Kidney epithelial cell (primary cell): ENCODE results near the gene GNPDA1. TPM values are rescaled to one million over a fixed set of nuclear protein-coding genes. Genes with fewer than 3 reads are reported as not detected.

ENCODE experiments used
- DNase-seq: peaks from one replicate; pipeline ENCODE4 v3.0.0-alpha.2; 2010; ENCODE audit warnings: low read depth
- H3K27me3 ChIP-seq: 2 replicates; pipeline ENCODE4 v1.6.0; 2011; ENCODE audit warnings: low read length; ENCODE audit not compliant: control insufficient read depth, insufficient read depth
- H3K36me3 ChIP-seq: 2 replicates; pipeline ENCODE4 v1.5.1; 2011; ENCODE audit warnings: low read length; ENCODE audit not compliant: control insufficient read depth, insufficient read depth
- H3K4me3 ChIP-seq: 2 replicates; pipeline ENCODE4 v1.5.1; 2011; ENCODE audit warnings: low read depth, mild to moderate bottlenecking, control low read depth, low read length
- total RNA-seq: library from RNA; depleted of rRNA; stranded (reverse); fragments of >200 nt; gene quantifications from 2 replicates; pipeline ENCODE4 v1.2.3, GENCODE V29; 2015
- TF ChIP-seq, protein P1 (sequence below): IDR thresholded peaks from 2 replicates; pipeline ENCODE4 v1.5.1; 2011; ENCODE audit warnings: mild to moderate bottlenecking, moderate library complexity, low read length, control low read depth, inconsistent platforms; ENCODE audit not compliant: insufficient read depth, poor library complexity, severe bottlenecking

Gene GNPDA1
- total RNA-seq, 1 donor from 2014 or later, result 164 TPM

DNA sequence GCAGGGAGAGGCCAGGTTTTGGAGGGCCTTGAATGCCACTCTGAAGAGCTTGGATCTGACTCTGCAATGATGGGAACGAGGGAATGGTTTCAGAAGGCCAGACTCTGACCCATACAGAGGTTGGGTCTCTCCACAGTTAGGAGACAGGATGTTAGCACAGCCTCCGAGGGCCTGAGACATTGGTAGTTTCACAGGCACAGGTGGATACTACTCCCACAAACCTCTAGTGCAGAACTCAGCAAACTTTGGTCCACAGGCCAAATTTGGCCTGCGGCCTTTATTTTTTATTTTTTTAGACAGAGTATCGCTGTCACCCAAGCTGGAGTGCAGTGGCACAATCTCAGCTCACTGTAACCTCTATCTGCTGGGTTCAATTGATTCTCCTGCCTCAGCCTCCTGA is 2.9 kb downstream of the GNPDA1 start:
- no peaks in the 10 kb centered on the region for H3K27me3 ChIP-seq
- no peak overlapping the region for H3K4me3 ChIP-seq
- TF ChIP-seq, protein P1, sequence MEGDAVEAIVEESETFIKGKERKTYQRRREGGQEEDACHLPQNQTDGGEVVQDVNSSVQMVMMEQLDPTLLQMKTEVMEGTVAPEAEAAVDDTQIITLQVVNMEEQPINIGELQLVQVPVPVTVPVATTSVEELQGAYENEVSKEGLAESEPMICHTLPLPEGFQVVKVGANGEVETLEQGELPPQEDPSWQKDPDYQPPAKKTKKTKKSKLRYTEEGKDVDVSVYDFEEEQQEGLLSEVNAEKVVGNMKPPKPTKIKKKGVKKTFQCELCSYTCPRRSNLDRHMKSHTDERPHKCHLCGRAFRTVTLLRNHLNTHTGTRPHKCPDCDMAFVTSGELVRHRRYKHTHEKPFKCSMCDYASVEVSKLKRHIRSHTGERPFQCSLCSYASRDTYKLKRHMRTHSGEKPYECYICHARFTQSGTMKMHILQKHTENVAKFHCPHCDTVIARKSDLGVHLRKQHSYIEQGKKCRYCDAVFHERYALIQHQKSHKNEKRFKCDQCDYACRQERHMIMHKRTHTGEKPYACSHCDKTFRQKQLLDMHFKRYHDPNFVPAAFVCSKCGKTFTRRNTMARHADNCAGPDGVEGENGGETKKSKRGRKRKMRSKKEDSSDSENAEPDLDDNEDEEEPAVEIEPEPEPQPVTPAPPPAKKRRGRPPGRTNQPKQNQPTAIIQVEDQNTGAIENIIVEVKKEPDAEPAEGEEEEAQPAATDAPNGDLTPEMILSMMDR, result no peak
- no peaks in the 10 kb centered on the region for H3K36me3 ChIP-seq
- DNase-seq, result no peak

DNA sequence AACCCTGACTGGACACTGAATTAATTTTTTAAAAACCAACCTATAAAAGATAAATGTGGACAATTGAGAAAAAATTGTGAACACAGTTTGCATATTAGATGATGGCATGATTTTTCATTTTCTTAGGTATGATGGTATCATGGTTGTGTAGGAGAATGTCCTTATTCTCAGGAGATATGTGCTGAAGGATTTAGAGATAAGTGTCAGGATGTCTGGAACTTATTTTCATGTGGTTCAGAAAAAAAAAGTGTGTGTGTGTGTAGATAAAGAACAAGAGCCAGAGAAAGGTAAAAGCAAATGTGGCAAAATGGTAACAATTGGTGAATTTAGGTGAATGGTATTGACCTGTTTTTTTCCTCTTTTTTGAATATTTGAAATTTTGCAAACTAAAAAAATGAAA is 4.0 kb downstream of the GNPDA1 start:
- no peak for DNase-seq
- no peaks in the 10 kb centered on the region for H3K27me3 ChIP-seq
- TF ChIP-seq, protein P1, result no peak
- no peak overlapping the region for H3K4me3 ChIP-seq
- H3K36me3 ChIP-seq, result no peaks in the 10 kb centered on the region

DNA sequence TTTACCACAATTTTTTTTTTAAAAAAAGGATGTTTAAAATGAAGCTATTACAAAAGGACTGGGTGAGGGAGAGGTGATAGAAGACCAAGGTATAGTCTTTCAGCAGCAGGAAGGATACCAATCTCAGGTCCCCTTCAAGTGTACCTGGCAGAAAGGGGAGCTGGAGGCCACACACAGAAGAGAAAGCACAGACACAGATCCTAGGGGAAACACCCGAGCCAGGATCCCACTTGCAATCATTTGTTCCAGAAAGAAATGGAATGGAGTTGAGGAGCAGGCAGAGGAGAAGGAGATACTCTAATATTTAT is 5.6 kb downstream of the GNPDA1 start:
- Histone ChIP-seq H3K27me3 (no peaks in the 10 kb centered on the region), H3K36me3 (no peaks in the 10 kb centered on the region), H3K4me3 (no peak overlapping the region)
- TF ChIP-seq, protein P1, result no peak
- DNase-seq, result no peak

DNA sequence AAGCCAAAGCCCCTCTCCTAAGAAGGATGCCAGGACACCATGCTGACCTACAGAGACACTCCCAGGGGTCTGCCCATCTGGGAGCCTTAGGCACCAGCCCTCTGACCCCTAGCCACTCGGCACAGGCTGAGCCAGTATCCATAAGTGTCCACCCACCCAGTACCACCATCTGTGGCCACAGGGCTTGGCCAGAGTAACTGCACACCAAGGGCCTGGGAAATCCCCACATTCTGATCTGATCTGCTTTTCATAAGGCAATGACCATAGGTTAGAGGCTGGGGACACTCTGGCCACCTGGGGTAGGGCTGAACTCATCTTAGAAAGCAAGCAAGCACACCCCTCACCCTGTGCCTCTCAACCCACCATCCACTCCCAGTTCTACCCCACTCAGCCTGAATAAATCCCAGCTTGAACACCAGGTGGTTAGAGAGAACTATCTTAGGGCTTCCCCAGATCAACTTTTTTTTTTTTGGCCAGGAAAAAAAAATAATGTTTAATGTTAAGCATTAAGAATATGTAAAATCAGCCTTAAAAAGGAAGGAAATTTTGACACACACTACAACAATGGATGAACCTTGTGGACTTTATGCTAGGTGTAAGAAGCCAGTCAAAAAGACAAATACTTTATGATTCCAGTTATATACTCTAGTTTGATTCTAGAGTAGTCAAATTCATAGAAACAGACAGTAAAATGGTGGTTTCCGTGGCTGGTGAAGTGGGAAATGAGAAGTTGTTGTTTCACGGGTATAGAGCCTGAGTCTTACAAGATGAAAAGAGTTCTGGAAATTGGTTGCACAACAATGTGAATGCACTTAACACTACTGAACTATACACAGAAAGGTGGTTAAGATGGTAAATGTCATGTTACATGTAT is 6.2 kb downstream of the GNPDA1 start:
- Histone ChIP-seq H3K36me3 (no peaks in the 10 kb centered on the region), H3K27me3 (no peaks in the 10 kb centered on the region), H3K4me3 (no peak overlapping the region)
- TF ChIP-seq, protein P1, result no peak
- DNase-seq, result no peak

DNA sequence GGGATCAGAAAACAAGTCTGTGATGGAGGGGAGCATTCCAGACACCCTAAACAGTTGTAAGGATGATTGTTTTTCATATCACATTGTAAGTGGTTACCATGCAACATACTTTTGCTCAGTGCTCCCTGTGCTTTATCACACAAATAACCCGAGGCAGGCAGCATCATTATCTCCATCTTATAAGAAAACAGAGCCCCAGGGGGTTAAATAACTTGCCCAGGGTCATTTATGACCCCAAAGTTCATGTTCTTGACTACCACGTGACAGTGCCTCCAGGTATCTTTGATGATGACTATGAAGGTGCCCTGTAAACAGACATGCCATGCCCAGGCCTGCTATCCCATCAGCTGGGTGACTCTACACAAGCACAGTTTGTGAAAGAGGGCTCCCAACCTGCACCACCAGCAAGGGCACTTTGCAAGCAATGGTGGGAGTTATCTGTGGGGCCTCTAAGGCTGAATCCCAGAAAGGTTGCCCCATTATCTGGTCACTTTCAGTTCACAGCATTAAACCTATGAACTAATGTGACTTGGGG is 9.5 kb downstream of the GNPDA1 start:
- no peak overlapping the region for H3K4me3 ChIP-seq
- TF ChIP-seq, protein P1, result no peak
- no peaks in the 10 kb centered on the region for H3K36me3 ChIP-seq
- DNase-seq, result no peak
- no peaks in the 10 kb centered on the region for H3K27me3 ChIP-seq
